Naive thymus-derived CD4-positive, alpha-beta T cell (primary cell): ENCODE data around the gene RIPK3. TPM values are rescaled to one million over a fixed set of nuclear protein-coding genes. Genes with fewer than 3 reads are reported as not detected.

Experiments used
- ATAC-seq: fragments of 150-1000 bp; cut with Tn5 transposase; 2 replicates; pipeline ENCODE4 v1.10.0; 2021; ENCODE audit warnings: mild to moderate bottlenecking, moderate library complexity
- CTCF ChIA-PET: fragments of 350-600 bp; sonication (Branson Sonifier 250); formaldehyde crosslinking; loops from one replicate; lab custom pipeline; 2021; ENCODE audit warnings: antibody characterized with exemption; lab: Charles Lee
- POLR2A ChIA-PET: fragments of 350-600 bp; sonication (Branson Sonifier 250); formaldehyde crosslinking; loops from one replicate; lab custom pipeline; 2021; ENCODE audit warnings: antibody characterized with exemption, inconsistent platforms; lab: Charles Lee
- DNase-seq, 9 donors: peaks; one replicate each; pipeline versions ENCODE4 v3.0.0 to v3.0.0-alpha.2; 2020 to 2022; ENCODE audit warnings: mixed read lengths in 1 of 9
- H3K27ac ChIP-seq: one replicate; pipeline ENCODE4 v1.7.0; 2013; ENCODE audit warnings: mild to moderate bottlenecking, low read depth, low read length, moderate library complexity
- H3K27me3 ChIP-seq, 2 donors: one replicate each; pipeline ENCODE4 v1.7.0; 2013; ENCODE audit warnings: low read length in 2 of 2, mild to moderate bottlenecking in 2 of 2, moderate library complexity in 2 of 2; ENCODE audit not compliant: control insufficient read depth in 2 of 2, insufficient read depth in 2 of 2
- H3K36me3 ChIP-seq, 3 experiments: 1 replicate in 2 of 3; 2 replicates in 1 of 3; pipeline ENCODE4 v1.7.0; 2013; ENCODE audit warnings: low read length in 3 of 3, mild to moderate bottlenecking in 3 of 3, moderate library complexity in 1 of 3; ENCODE audit not compliant: insufficient read depth in 3 of 3, control insufficient read depth in 2 of 3
- H3K4me1 ChIP-seq, 2 donors: one replicate each; pipeline ENCODE4 v1.7.0; 2013; ENCODE audit warnings: low read length in 2 of 2, mild to moderate bottlenecking in 2 of 2, moderate library complexity in 1 of 2; ENCODE audit not compliant: control insufficient read depth in 2 of 2, insufficient read depth in 2 of 2
- H3K4me3 ChIP-seq: 2 replicates; pipeline ENCODE4 v1.7.0; 2013; ENCODE audit warnings: mild to moderate bottlenecking, low read length
- H3K9me3 ChIP-seq, 3 experiments: 1 replicate in 2 of 3; 2 replicates in 1 of 3; pipeline ENCODE4 v1.7.0; 2013; ENCODE audit warnings: low read length in 3 of 3; ENCODE audit not compliant: control insufficient read depth in 2 of 3
- H3K27ac Mint-ChIP-seq, 9 donors: one replicate each; pipeline ENCODE4 v1.8.0; 2020 to 2022; ENCODE audit warnings: mixed read lengths in 9 of 9, mild to moderate bottlenecking in 8 of 9, moderate library complexity in 5 of 9, inconsistent platforms in 2 of 9
- H3K27me3 Mint-ChIP-seq, 5 donors: one replicate each; pipeline ENCODE4 v1.8.0; 2021 to 2022; ENCODE audit warnings: mixed read lengths in 5 of 5, mild to moderate bottlenecking in 1 of 5
- H3K36me3 Mint-ChIP-seq, 5 donors: one replicate each; pipeline ENCODE4 v1.8.0; 2020 to 2022; ENCODE audit warnings: mixed read lengths in 5 of 5, mild to moderate bottlenecking in 3 of 5, inconsistent platforms in 1 of 5
- H3K4me1 Mint-ChIP-seq, 7 donors: one replicate each; pipeline ENCODE4 v1.8.0; 2020 to 2022; ENCODE audit warnings: mixed read lengths in 7 of 7, mild to moderate bottlenecking in 3 of 7, inconsistent platforms in 1 of 7
- H3K4me3 Mint-ChIP-seq, 10 donors: one replicate each; pipeline ENCODE4 v1.8.0; 2020 to 2022; ENCODE audit warnings: mild to moderate bottlenecking in 10 of 10, mixed read lengths in 10 of 10, moderate library complexity in 6 of 10, inconsistent platforms in 2 of 10
- H3K9me3 Mint-ChIP-seq, 11 donors: one replicate each; pipeline ENCODE4 v1.8.0; 2020 to 2022; ENCODE audit warnings: mixed read lengths in 11 of 11, mild to moderate bottlenecking in 4 of 11, inconsistent platforms in 1 of 11, moderate library complexity in 1 of 11
- intact Hi-C, 2 donors: fragments of 100-400 bp; cut with micrococcal nuclease; formaldehyde crosslinking; loops; one replicate each; pipeline ENCODE4 v1.15.1; 2023
- polyA plus RNA-seq, 2 donors: library from polyadenylated mRNA; unstranded; fragments of 300-500 nt; fragmentation: Illumina TruSeq; gene quantifications; one replicate each; pipeline ENCODE4 v1.2.3, GENCODE V29; 2021
- total RNA-seq, 6 experiments: library from RNA in 5 of 6; stranded (reverse) in 5 of 6; gene quantifications; 1 replicate in 5 of 6; 2 replicates in 1 of 6; pipeline ENCODE4 v1.2.3 and lab custom pipeline; 2021 to 2026

The RIPK3 gene
- total and polyA plus RNA-seq, 7 experiments from 2014 or later: 8.2 to 47.5 (median 33.0) TPM

- Mint-ChIP-seq H3K27me3 (no peaks in the 10 kb centered on the region), H3K4me1 (peaks cover 23 to 63% (median 55%) of the 10 kb centered on the region in 7 donors), H3K27ac (peak overlapping the region; percentile 89 to 98 (median 95)), H3K36me3 (peaks cover 0 to 45% (median 21%) of the 10 kb centered on the region in 5 donors), H3K9me3 (peaks cover 0 to 5% (median 0%) of the 10 kb centered on the region in 11 donors), H3K4me3 (peak overlapping the region; percentile 89 to 97 (median 94))
- ATAC-seq: no peak
- intact Hi-C loops: no loop called here
- Histone ChIP-seq H3K36me3 (peaks cover 30 to 58% (median 40%) of the 10 kb centered on the region in 3 experiments), H3K27me3 (no peaks in the 10 kb centered on the region), H3K4me3 (peak overlapping the region; percentile 83), H3K9me3 (no peaks in the 10 kb centered on the region), H3K4me1 (peaks cover 19 to 43% of the 10 kb centered on the region in 2 donors), H3K27ac (peak overlapping the region; percentile 97)
- CTCF ChIA-PET: interaction anchor here (0.9 to 9.4 kb wide), 10 partner anchors 8 to 136 kb away, joined by 3 to 140 read pairs (median 6); partner anchors contain the start of genes CIDEB, LTB4R, LTB4R2 and MDP1
- DNase-seq: no peak
- POLR2A ChIA-PET: interaction anchor here (0.5 to 8.7 kb wide), 20 partner anchors 10 to 130 kb away, joined by 3 to 125 read pairs (median 4); partner anchors contain the start of genes CIDEB, GMPR2, KHNYN and LTB4R
Observed at GRCh38 chr14:24300326-24300980, 39.3 kb downstream of the RIPK3 start.

- DNase-seq (peak; percentile 86 to 95 (median 92)), ATAC-seq (peak; percentile 93)
- H3K9me3 Mint-ChIP-seq: peaks cover 0 to 5% (median 0%) of the 10 kb centered on the region in 11 donors
- ChIA-PET CTCF (interaction anchor here (0.9 to 9.4 kb wide), 12 partner anchors 9 to 137 kb away, joined by 3 to 140 read pairs (median 6); partner anchors contain the start of genes CIDEB, LTB4R, LTB4R2 and TINF2), POLR2A (interaction anchor here (0.6 to 8.7 kb wide), 23 partner anchors 9 to 131 kb away, joined by 3 to 125 read pairs (median 4); partner anchors contain the start of genes CIDEB, GMPR2, IPO4 and KHNYN)
- Histone ChIP-seq H3K4me1 (peaks cover 19 to 43% of the 10 kb centered on the region in 2 donors), H3K36me3 (peaks cover 24 to 50% (median 37%) of the 10 kb centered on the region in 3 experiments), H3K27me3 (no peaks in the 10 kb centered on the region), H3K4me3 (peak within 1 kb of the TSS; percentile 83), H3K27ac (peak within 1 kb of the TSS; percentile 97), H3K9me3 (no peaks in the 10 kb centered on the region)
- H3K27me3 Mint-ChIP-seq: no peaks in the 10 kb centered on the region
- intact Hi-C loops: loop anchor here (1.0 to 5.0 kb wide), 13 partner anchors 9 to 287 kb away; partner anchors contain the start of genes RABGGTA (in 2 of the 2), CHMP4A (in 1 of the 2), DCAF11 (in 1 of the 2) and GMPR2 (in 1 of the 2)
- peaks cover 28 to 67% (median 55%) of the 10 kb centered on the region in 7 donors for H3K4me1 Mint-ChIP-seq
- H3K36me3 Mint-ChIP-seq: peaks cover 0 to 41% (median 13%) of the 10 kb centered on the region in 5 donors
- H3K4me3 Mint-ChIP-seq: peak within 1 kb of the TSS; percentile 89 to 97 (median 94)
- H3K27ac Mint-ChIP-seq: peak within 1 kb of the TSS; percentile 91 to 98 (median 96)
Observed at GRCh38 chr14:24299255-24300191, 40.3 kb downstream of the RIPK3 start, which contains the start of the genes DHRS1 and NOP9. TSS of gene DHRS1 (minus strand) at chr14:24299780. CDS start at chr14:24299106, 674 bp downstream. TSS of gene NOP9 (plus strand) at chr14:24299850. CDS start at chr14:24299955, 105 bp downstream.

- intact Hi-C loops: loop anchor here (1.0 to 5.0 kb wide), 13 partner anchors 9 to 287 kb away; partner anchors contain the start of genes RABGGTA (in 2 of the 2), CHMP4A (in 1 of the 2), DCAF11 (in 1 of the 2) and GMPR2 (in 1 of the 2)
- ATAC-seq: peak; percentile 6
- Histone ChIP-seq H3K36me3 (peaks cover 24 to 43% (median 31%) of the 10 kb centered on the region in 3 experiments), H3K27me3 (no peaks in the 10 kb centered on the region), H3K27ac (peak overlapping the region; percentile 97), H3K4me1 (peaks cover 19 to 43% of the 10 kb centered on the region in 2 donors), H3K9me3 (no peaks in the 10 kb centered on the region), H3K4me3 (peak overlapping the region; percentile 83)
- peaks cover 0 to 5% (median 0%) of the 10 kb centered on the region in 11 donors for H3K9me3 Mint-ChIP-seq
- peak overlapping the region; percentile 89 to 97 (median 94) for H3K4me3 Mint-ChIP-seq
- peaks cover 28 to 67% (median 55%) of the 10 kb centered on the region in 7 donors for H3K4me1 Mint-ChIP-seq
- ChIA-PET CTCF (interaction anchor here (0.9 to 9.4 kb wide), 9 partner anchors 9 to 132 kb away, joined by 3 to 140 read pairs (median 7); partner anchors contain the start of genes CIDEB, LTB4R, LTB4R2 and TINF2), POLR2A (interaction anchor here (0.6 to 8.7 kb wide), 14 partner anchors 8 to 132 kb away, joined by 3 to 125 read pairs (median 5); partner anchors contain the start of genes CIDEB, GMPR2, IPO4 and KHNYN)
- peaks cover 0 to 38% (median 13%) of the 10 kb centered on the region in 5 donors for H3K36me3 Mint-ChIP-seq
- no peaks in the 10 kb centered on the region for H3K27me3 Mint-ChIP-seq
- DNase-seq: peak in 1 of 9 donors; percentile 26
- peak overlapping the region; percentile 91 to 98 (median 96) for H3K27ac Mint-ChIP-seq
Observed at GRCh38 chr14:24298892-24299254, 40.9 kb downstream of the RIPK3 start.

- Histone ChIP-seq H3K27me3 (no peaks in the 10 kb centered on the region), H3K27ac (peak overlapping the region; percentile 62), H3K36me3 (peaks cover 18 to 34% (median 22%) of the 10 kb centered on the region in 3 experiments), H3K4me1 (peaks cover 19 to 43% of the 10 kb centered on the region in 2 donors), H3K9me3 (no peaks in the 10 kb centered on the region), H3K4me3 (no peak overlapping the region)
- Mint-ChIP-seq H3K27ac (peak overlapping the region; percentile 73 to 95 (median 89)), H3K27me3 (no peaks in the 10 kb centered on the region), H3K4me1 (peaks cover 28 to 67% (median 55%) of the 10 kb centered on the region in 7 donors), H3K4me3 (peak overlapping the region; percentile 16 to 89 (median 52)), H3K9me3 (peaks cover 0 to 5% (median 0%) of the 10 kb centered on the region in 11 donors), H3K36me3 (peaks cover 0 to 27% (median 13%) of the 10 kb centered on the region in 5 donors)
- POLR2A ChIA-PET: interaction anchor here (0.6 to 8.7 kb wide), 11 partner anchors 14 to 245 kb away, joined by 3 to 125 read pairs (median 4); partner anchors contain the start of genes CARMIL3, CBLN3, CIDEB and KHNYN
- DNase-seq: no peak
- CTCF ChIA-PET: interaction anchor here (0.7 to 9.4 kb wide), 20 partner anchors 11 to 665 kb away, joined by 3 to 140 read pairs (median 4); partner anchors contain the start of genes CIDEB, LTB4R, LTB4R2 and RABGGTA
- intact Hi-C loops: loop anchor here (1.0 to 5.0 kb wide), 8 partner anchors 11 to 285 kb away; partner anchors contain the start of gene MDP1 (in 2 of the 2)
- ATAC-seq: no peak
Observed at GRCh38 chr14:24297190-24297964, 42.4 kb downstream of the RIPK3 start.
